ENCODE data around the gene PLCH1. TPM values are rescaled to one million over a fixed set of nuclear protein-coding genes. Genes with fewer than 3 reads are reported as not detected.

PLCH1 gene
- total and polyA plus RNA-seq, 9 of the 15 experiments (the other 6 are each of a cell fraction or from before 2014, with no cell fraction given) = 0.17 to 0.62 (median 0.40) TPM

DNA sequence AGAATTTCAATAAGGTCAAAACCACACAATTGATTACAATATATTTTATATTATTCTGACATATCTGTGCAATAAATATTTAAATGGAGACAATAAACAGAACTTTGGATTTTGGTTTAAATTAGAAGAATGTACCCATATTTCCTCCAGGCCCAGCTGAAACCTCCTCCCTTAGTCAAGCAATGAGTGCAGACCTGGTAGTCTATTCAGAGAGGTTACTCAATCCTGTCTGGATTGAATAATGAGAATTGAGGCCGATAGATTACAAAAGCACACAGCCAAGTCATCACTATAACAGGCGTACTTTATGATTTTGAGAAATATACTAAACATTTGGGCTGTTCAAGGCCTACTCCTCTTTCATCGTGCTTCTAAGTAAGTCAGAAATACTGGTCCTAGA is 336.9 kb downstream of the PLCH1 start (continued):
- TF ChIP-seq POLR3G (IDR thresholded peaks at IDR 0.05; ENCODE audit: extremely low read depth, insufficient read length, insufficient replicate concordance) = no peak
- TF ChIP-seq, protein P1, sequence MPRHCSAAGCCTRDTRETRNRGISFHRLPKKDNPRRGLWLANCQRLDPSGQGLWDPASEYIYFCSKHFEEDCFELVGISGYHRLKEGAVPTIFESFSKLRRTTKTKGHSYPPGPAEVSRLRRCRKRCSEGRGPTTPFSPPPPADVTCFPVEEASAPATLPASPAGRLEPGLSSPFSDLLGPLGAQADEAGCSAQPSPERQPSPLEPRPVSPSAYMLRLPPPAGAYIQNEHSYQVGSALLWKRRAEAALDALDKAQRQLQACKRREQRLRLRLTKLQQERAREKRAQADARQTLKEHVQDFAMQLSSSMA (CRISPR knock-in tag; IDR thresholded peaks at IDR 0.05) = no peak
- TF ChIP-seq, protein P2, sequence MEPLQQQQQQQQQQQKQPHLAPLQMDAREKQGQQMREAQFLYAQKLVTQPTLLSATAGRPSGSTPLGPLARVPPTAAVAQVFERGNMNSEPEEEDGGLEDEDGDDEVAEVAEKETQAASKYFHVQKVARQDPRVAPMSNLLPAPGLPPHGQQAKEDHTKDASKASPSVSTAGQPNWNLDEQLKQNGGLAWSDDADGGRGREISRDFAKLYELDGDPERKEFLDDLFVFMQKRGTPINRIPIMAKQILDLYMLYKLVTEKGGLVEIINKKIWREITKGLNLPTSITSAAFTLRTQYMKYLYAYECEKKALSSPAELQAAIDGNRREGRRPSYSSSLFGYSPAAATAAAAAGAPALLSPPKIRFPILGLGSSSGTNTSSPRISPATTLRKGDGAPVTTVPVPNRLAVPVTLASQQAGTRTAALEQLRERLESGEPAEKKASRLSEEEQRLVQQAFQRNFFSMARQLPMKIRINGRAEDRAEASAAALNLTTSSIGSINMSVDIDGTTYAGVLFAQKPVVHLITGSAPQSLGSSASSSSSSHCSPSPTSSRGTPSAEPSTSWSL (CRISPR knock-in tag; IDR thresholded peaks at IDR 0.05; ENCODE audit: borderline replicate concordance) = no peak
- no peak for TF ChIP-seq RBM25 (IDR thresholded peaks at IDR 0.05; ENCODE audit: low read depth, low read length, severe bottlenecking)
- no peak for TF ChIP-seq POLR2G (IDR thresholded peaks at IDR 0.05; ENCODE audit: low read depth, low read length)
- no peak for TF ChIP-seq SETDB1 (IDR thresholded peaks at IDR 0.05; ENCODE audit: low read length)

DNA sequence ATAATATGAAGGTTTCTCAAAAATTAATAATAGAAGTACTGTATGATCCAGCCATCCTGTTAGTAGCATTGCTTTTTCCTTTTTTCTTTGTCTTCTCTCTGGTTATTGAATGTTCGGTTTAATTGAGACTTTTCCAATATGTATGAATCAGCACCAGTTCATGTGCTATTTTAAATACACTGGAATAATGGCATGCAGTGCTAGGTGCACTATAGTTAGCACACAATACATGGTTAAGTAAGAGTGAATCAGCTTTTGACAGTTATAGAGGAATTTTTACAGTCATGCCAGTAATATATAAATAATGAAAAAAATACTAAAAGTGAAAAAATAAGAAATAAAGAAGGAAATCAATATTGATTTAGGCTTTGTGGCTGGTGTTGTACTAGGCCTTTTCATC is 337.5 kb downstream of the PLCH1 start:
- intact Hi-C loops (cut with micrococcal nuclease) = no loop called here
- H3K4me2 ChIP-seq (ENCODE audit: insufficient read depth, low read length) = no peak overlapping the region
- H3K4me3 ChIP-seq = no peak overlapping the region
- H3K36me3 ChIP-seq (ENCODE audit: control insufficient read depth, insufficient read depth, low read length) = no peaks in the 10 kb centered on the region
- no peak overlapping the region for H3K9ac ChIP-seq (ENCODE audit: insufficient read depth in 1 of 2, low read depth in 2 of 2, low read length in 2 of 2)
- 0% methylated on average over 1 of the region's 1 CpG for WGBS (ENCODE audit: insufficient coverage, low coverage, missing lambda C conversion rate)
- H3K27ac ChIP-seq (ENCODE audit: extremely low read depth, low read depth, low read length) = no peak overlapping the region
- ATAC-seq (no peak), DNase-seq (ENCODE audit: extremely low read depth in 1 of 4, low spot score in 3 of 4) (no peak), FAIRE-seq (no peak)
- TF ChIP-seq LEF1 (IDR thresholded peaks at IDR 0.05) (no peak), KDM5B (IDR thresholded peaks at IDR 0.05; ENCODE audit: insufficient replicate concordance, low read depth, low read length) (no peak), RFX5 (IDR thresholded peaks at IDR 0.05; ENCODE audit: low read depth, low read length) (no peak), GABPB2 (CRISPR knock-in tag; conservative IDR thresholded peaks at IDR 0.05) (no peak), BACH1 (tag; IDR thresholded peaks at IDR 0.05) (no peak), FOSL1 (tag; conservative IDR thresholded peaks at IDR 0.05) (no peak), IRF2 (CRISPR knock-in tag; IDR thresholded peaks at IDR 0.05) (no peak), OTX1 (CRISPR knock-in tag; IDR thresholded peaks at IDR 0.05) (no peak), SIX5 (IDR thresholded peaks at IDR 0.05; ENCODE audit: borderline replicate concordance in 1 of 2, insufficient read depth in 1 of 2, low read depth in 1 of 2, low read length in 2 of 2) (no peak), ARNT (IDR thresholded peaks at IDR 0.05) (no peak), SP2 (IDR thresholded peaks at IDR 0.05; ENCODE audit: extremely low read depth, low read depth, low read length, poor library complexity, severe bottlenecking) (no peak)
- TF ChIP-seq, protein P3, sequence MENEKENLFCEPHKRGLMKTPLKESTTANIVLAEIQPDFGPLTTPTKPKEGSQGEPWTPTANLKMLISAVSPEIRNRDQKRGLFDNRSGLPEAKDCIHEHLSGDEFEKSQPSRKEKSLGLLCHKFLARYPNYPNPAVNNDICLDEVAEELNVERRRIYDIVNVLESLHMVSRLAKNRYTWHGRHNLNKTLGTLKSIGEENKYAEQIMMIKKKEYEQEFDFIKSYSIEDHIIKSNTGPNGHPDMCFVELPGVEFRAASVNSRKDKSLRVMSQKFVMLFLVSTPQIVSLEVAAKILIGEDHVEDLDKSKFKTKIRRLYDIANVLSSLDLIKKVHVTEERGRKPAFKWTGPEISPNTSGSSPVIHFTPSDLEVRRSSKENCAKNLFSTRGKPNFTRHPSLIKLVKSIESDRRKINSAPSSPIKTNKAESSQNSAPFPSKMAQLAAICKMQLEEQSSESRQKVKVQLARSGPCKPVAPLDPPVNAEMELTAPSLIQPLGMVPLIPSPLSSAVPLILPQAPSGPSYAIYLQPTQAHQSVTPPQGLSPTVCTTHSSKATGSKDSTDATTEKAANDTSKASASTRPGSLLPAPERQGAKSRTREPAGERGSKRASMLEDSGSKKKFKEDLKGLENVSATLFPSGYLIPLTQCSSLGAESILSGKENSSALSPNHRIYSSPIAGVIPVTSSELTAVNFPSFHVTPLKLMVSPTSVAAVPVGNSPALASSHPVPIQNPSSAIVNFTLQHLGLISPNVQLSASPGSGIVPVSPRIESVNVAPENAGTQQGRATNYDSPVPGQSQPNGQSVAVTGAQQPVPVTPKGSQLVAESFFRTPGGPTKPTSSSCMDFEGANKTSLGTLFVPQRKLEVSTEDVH (IDR thresholded peaks at IDR 0.05; ENCODE audit: low read depth, partially characterized antibody) = no peak
- H3K9me1 ChIP-seq (ENCODE audit: control insufficient read depth, insufficient read depth, low read length) = no peaks in the 10 kb centered on the region
- POLR2A ChIA-PET = no interaction called here
- no peaks in the 10 kb centered on the region for H3K9me3 ChIP-seq (replicated peaks; ENCODE audit: control insufficient read depth, insufficient read depth, low read depth, low read length)
- H4K20me1 ChIP-seq (replicated peaks; ENCODE audit: control insufficient read depth, insufficient read depth, low read length) = no peaks in the 10 kb centered on the region
- BruUV-seq (replicated peaks) = no TSS peak
- CTCF ChIA-PET (ENCODE audit: low intra/inter-chr PET ratio) = no interaction called here
- H2AFZ ChIP-seq (ENCODE audit: low read depth, low read length) = no peak overlapping the region
- H3K4me1 ChIP-seq (replicated peaks in 1 of 2; ENCODE audit: control insufficient read depth in 2 of 2, insufficient read depth in 2 of 2, low read length in 2 of 2) = no peaks in the 10 kb centered on the region
- no peaks in the 10 kb centered on the region for H3K27me3 ChIP-seq (ENCODE audit: control insufficient read depth in 2 of 2, insufficient read depth in 2 of 2, low read length in 2 of 2)
- H3K79me2 ChIP-seq (ENCODE audit: control insufficient read depth, insufficient read depth, low read length) = no peaks in the 10 kb centered on the region
- in situ Hi-C loops (cut with MboI) = no loop called here

Data from K562 (cell line).